Measurements from ENCODE around the gene P2RY2. TPM values are rescaled to one million over a fixed set of nuclear protein-coding genes. Genes with fewer than 3 reads are reported as not detected.

Gene P2RY2
- polyA plus RNA-seq, 1 donor from 2014 or later = not detected

DNA sequence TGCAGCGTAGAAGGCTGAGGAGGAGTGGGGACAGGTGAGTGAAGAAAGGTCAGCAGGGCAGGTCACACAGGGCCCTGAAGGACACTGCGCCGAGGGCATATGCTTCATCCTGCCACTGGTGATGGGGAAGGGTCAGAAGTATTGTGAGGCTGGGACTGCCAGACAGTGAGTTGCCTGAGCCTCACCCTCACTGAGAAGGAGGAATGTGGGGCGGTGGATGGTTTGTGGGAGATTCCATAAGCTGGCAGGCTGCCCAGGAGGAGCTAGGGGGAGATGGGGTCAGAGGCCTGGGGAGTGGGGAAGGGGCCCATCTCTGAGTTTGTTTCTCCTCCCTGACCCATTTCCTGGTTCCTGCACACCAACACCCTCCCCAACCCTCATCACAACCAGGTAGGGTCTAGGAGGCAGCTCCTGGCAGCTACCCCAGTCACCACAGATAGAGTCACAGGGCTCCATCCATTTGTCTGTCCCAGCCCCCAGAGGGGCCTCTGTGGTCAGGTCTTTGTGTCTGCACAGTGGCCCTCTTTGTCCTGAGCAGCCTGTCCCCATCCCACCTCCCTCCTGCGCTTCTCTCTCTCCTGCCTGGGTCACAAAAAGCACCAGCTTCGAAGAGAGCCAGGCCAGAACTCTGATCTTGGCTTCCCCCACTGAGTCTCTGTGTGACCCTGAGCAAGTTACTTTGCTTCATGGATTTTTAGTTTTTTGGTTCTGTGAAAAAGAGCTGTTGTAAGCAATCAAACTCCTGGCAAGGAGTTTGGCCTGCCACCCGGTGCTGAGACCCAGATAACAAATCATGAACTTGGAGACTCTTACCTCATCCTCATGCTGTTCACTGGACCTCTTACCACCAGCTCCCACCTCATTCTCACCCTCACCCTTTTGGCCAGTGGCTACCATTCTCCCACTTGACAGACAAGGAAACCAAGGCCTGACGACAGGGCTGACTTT is 4.6 kb upstream of the P2RY2 start:
- Histone ChIP-seq H2AFZ (ENCODE audit: low read depth, low read length) (no peak overlapping the region), H3K9me2 (ENCODE audit: insufficient read depth, low read length) (no peaks in the 10 kb centered on the region), H3K79me2 (replicated peaks; ENCODE audit: insufficient read depth, low read length) (no peaks in the 10 kb centered on the region), H3K27ac (ENCODE audit: low read length) (no peak overlapping the region), H3K36me3 (ENCODE audit: insufficient read depth, low read length) (no peaks in the 10 kb centered on the region), H3K4me3 (ENCODE audit: low read length) (no peak overlapping the region), H4K20me1 (ENCODE audit: insufficient read depth) (no peaks in the 10 kb centered on the region), H3K4me2 (ENCODE audit: low read length) (no peak overlapping the region), H3K27me3 (ENCODE audit: insufficient read depth, low read depth, low read length) (peaks cover 12% of the 10 kb centered on the region), H3K9me3 (ENCODE audit: low read length) (no peaks in the 10 kb centered on the region), H3K9ac (ENCODE audit: low read length) (no peak overlapping the region), H3F3A (ENCODE audit: insufficient read depth, low read length, poor library complexity, severe bottlenecking) (no peaks in the 10 kb centered on the region)
- TF ChIP-seq SMC3 (conservative IDR thresholded peaks at IDR 0.05; ENCODE audit: poor library complexity) (no peak), POLR2AphosphoS5 (IDR thresholded peaks at IDR 0.05) (no peak), EP300 (conservative IDR thresholded peaks at IDR 0.05; ENCODE audit: poor library complexity, severe bottlenecking) (no peak), TAF1 (IDR thresholded peaks at IDR 0.05; ENCODE audit: low read depth) (no peak)
- TF ChIP-seq, protein P1, sequence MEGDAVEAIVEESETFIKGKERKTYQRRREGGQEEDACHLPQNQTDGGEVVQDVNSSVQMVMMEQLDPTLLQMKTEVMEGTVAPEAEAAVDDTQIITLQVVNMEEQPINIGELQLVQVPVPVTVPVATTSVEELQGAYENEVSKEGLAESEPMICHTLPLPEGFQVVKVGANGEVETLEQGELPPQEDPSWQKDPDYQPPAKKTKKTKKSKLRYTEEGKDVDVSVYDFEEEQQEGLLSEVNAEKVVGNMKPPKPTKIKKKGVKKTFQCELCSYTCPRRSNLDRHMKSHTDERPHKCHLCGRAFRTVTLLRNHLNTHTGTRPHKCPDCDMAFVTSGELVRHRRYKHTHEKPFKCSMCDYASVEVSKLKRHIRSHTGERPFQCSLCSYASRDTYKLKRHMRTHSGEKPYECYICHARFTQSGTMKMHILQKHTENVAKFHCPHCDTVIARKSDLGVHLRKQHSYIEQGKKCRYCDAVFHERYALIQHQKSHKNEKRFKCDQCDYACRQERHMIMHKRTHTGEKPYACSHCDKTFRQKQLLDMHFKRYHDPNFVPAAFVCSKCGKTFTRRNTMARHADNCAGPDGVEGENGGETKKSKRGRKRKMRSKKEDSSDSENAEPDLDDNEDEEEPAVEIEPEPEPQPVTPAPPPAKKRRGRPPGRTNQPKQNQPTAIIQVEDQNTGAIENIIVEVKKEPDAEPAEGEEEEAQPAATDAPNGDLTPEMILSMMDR (IDR thresholded peaks at IDR 0.05; ENCODE audit: poor library complexity, severe bottlenecking) = no peak

DNA sequence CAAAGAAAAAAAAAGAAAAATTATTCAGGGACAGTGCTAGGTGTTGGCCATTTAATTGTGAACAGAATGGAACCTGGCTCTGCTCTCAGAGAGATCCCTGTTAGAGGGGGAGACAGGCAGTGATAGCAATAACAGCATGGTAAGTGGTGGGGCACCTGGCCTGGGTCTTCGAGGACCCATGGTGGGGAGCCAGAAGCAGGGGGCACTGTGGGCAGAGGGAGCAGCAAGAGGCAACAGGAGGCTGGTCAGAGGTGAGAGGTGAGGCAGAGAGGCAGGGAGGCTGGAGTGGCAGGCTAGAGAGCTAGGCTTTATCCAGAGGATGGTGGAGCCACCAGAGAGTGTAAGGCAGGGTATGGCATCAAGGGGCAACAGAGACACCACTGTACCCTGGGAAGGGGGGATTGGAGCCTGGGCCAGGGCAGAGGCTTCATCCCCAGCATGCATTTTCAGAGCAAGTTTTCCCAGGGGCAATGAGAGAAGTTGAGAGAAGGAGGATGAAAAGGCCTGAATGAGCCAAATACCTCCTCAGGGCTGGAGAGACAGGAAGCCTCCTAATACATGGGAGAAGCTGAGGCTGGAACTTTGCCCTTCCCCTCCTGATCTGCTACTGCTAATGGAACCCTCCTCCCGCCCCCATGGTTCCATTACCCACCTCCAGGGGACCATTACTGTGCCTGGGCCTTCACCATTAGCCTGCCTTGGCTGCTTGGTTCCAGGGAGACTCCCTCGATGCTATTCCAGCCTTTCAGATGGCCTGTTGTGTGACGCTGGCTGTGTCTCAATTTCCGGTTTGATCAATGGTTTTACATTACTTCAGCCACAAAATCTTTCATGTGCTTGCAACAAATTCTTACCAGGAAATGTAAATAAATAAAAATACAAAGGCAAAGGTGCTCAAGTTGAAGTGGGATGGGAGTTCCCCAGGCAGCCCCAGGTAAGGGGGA is 2.6 kb upstream of the P2RY2 start:
- Histone ChIP-seq H4K20me1 (ENCODE audit: insufficient read depth) (no peaks in the 10 kb centered on the region), H3K9ac (ENCODE audit: low read length) (no peak overlapping the region), H3K27me3 (ENCODE audit: insufficient read depth, low read depth, low read length) (peaks cover 27% of the 10 kb centered on the region), H2AFZ (ENCODE audit: low read depth, low read length) (no peak overlapping the region), H3K9me2 (ENCODE audit: insufficient read depth, low read length) (no peaks in the 10 kb centered on the region), H3K9me3 (ENCODE audit: low read length) (no peaks in the 10 kb centered on the region), H3K36me3 (ENCODE audit: insufficient read depth, low read length) (no peaks in the 10 kb centered on the region), H3F3A (ENCODE audit: insufficient read depth, low read length, poor library complexity, severe bottlenecking) (no peaks in the 10 kb centered on the region), H3K4me3 (ENCODE audit: low read length) (no peak overlapping the region), H3K27ac (ENCODE audit: low read length) (no peak overlapping the region), H3K4me2 (ENCODE audit: low read length) (no peak overlapping the region), H3K79me2 (replicated peaks; ENCODE audit: insufficient read depth, low read length) (no peaks in the 10 kb centered on the region)
- no peak for TF ChIP-seq EZH2 (IDR thresholded peaks at IDR 0.05; ENCODE audit: borderline replicate concordance, insufficient read depth, low read length, poor library complexity, severe bottlenecking)
- no peak for TF ChIP-seq RAD21 (conservative IDR thresholded peaks at IDR 0.05)
- no peak for TF ChIP-seq MXI1 (conservative IDR thresholded peaks at IDR 0.05; ENCODE audit: poor library complexity, severe bottlenecking)
- TF ChIP-seq SMC3 (conservative IDR thresholded peaks at IDR 0.05; ENCODE audit: poor library complexity) = no peak
- TF ChIP-seq EP300 (conservative IDR thresholded peaks at IDR 0.05; ENCODE audit: poor library complexity, severe bottlenecking) = no peak
- TF ChIP-seq, protein P1 (IDR thresholded peaks at IDR 0.05; ENCODE audit: poor library complexity, severe bottlenecking) = no peak
- TF ChIP-seq, protein P2, sequence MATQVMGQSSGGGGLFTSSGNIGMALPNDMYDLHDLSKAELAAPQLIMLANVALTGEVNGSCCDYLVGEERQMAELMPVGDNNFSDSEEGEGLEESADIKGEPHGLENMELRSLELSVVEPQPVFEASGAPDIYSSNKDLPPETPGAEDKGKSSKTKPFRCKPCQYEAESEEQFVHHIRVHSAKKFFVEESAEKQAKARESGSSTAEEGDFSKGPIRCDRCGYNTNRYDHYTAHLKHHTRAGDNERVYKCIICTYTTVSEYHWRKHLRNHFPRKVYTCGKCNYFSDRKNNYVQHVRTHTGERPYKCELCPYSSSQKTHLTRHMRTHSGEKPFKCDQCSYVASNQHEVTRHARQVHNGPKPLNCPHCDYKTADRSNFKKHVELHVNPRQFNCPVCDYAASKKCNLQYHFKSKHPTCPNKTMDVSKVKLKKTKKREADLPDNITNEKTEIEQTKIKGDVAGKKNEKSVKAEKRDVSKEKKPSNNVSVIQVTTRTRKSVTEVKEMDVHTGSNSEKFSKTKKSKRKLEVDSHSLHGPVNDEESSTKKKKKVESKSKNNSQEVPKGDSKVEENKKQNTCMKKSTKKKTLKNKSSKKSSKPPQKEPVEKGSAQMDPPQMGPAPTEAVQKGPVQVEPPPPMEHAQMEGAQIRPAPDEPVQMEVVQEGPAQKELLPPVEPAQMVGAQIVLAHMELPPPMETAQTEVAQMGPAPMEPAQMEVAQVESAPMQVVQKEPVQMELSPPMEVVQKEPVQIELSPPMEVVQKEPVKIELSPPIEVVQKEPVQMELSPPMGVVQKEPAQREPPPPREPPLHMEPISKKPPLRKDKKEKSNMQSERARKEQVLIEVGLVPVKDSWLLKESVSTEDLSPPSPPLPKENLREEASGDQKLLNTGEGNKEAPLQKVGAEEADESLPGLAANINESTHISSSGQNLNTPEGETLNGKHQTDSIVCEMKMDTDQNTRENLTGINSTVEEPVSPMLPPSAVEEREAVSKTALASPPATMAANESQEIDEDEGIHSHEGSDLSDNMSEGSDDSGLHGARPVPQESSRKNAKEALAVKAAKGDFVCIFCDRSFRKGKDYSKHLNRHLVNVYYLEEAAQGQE (IDR thresholded peaks at IDR 0.05; ENCODE audit: borderline replicate concordance) = no peak
- TF ChIP-seq TAF1 (IDR thresholded peaks at IDR 0.05; ENCODE audit: low read depth) = no peak
- TF ChIP-seq POLR2AphosphoS5 (IDR thresholded peaks at IDR 0.05) = no peak
